ENCODE results near the gene CCDC88C. TPM values are rescaled to one million over a fixed set of nuclear protein-coding genes. Genes with fewer than 3 reads are reported as not detected.
"Not testable (repeated sequence)": the region's sequence is repeated elsewhere in the genome, so short reads cannot be mapped to it uniquely, and the experiment has no call there.

CCDC88C gene
- total RNA-seq, 1 donor from 2014 or later: 8.2 TPM

DNA sequence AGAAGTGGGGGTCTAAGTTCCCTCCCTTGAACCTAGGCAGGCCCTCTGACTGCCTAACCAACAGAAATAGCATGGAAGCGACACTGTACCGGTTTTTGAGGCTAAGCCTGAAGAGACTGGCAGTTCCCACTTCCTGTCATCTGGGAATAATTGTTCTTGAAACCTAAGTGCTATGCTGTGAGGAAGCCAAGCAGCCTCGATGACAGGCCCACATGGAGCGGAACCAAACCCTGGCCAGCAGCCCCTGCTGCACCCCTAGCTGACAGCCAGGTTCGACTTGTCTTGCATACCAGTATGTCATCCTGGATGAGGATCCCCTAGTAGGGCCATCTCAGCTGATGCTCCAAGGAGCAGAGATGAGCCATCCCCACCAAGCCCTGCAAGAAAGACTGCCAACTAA is 166.7 kb downstream of the CCDC88C start:
- no peak for DNase-seq (ENCODE audit: low read depth)

DNA sequence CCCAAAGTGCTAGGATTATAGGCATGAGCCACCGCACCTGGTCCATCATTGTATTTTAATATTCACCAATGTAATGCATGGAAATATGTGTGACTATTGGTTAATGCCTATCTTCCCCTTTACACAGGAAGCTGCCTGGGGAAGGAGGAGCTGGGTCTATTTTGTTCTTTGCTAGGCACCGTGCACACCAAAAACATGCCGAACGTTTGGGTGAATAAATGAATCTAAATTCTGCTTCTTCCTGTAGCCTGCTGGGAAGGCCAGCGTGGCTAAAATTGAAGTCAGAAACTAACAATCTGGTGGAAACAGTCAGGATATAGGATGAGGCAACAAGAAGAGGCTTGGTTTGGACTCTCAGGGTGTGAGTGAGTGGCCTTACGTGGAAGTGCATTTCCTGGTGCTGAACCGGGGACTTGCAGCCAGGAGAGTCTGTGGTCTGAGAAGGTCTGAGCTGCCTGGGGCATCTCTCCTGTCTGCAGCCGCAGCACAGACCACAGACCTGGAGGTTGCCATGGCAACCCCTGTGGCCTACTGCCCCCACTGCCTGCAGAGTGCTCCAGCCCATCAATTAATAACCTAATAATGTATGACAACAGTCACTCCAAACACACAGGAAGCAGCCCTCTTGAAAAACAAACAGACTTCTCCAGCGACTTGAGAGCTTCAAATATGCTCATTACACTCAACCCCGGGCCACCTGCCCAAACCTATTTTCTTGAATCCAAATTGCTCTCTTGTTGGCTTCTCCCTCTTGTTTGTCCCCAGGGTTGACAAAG is 167.6 kb downstream of the CCDC88C start:
- peak; percentile 98 for DNase-seq (ENCODE audit: low read depth)

DNA sequence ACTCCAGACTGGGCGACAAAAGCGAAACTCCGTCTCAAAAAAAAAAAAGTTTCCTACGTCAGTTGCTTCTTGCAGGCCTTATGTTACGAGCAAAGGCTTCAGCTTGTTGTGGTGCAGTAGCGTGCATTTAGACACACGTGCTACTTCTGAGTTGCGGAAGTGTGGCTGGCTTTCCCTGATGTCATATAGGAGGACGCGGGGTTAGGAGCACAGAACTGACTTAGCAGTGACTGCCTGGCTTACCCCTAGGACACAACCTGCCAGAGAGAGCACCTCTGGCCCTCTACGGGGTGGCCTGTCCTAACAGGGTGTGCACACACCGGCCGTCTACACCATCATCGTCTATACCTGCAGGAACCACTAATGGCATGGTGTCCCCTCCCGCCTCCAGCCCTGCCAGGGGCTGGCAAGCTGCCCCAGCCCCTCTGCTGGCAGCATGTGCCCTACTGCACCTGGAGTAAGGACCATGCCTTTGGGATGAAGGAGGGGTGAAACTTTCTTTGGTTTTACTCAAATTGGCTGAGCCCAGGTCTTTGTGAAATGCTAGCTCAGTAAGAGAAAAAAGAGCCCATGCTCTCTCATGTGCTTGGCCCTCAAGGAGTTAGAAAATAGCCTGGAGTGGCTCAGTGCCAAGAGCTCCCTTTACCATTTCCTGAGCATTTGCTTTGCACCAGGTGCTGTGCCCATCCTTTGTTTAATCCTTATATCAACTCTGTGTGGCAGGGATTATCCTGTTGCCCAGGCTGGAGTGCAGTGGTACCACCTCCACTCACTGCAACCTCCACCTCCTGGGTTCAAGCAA is 171.4 kb downstream of the CCDC88C start:
- DNase-seq (ENCODE audit: low read depth): no peak

DNA sequence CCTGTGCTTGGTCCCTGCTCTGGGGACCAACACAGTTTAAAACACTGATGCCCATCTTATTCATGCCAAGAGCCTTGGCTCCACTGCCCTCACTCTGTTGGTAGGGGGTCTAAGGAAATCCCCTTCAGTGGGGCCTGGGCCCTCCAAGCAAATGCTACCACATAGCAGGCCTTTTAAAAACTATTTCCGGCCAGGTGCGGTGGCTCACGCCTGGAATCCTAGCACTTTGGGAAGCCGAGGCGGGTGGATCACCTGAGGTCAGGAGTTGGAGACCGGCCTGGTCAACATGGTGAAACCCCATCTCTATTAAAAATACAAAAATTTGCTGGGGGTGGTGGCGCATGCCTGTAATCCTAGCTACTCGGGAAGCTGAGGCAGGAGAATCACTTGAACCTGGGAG is 172.0 kb downstream of the CCDC88C start:
- not testable (repeated sequence) for DNase-seq (ENCODE audit: low read depth)

DNA sequence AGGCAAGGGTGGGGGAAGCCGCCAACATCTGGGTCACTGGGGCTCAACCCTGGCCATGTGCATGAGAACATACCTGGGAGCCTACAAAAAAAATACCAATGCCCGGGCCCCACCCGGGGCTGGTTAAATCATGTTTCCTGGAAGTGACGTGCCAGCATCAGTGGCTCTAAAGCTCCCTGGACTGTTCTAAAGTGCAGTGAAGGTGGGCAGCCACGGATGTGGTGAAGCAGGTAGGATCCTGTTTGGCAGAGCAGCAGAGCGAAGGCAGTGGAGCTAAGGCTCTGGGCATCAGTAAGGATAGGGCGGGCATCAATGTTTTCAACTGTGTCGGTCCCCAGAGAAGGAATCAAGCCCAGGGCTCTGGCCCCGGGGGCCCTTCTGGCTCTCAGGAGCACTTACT is 172.6 kb downstream of the CCDC88C start:
- DNase-seq (ENCODE audit: low read depth): no peak

DNA sequence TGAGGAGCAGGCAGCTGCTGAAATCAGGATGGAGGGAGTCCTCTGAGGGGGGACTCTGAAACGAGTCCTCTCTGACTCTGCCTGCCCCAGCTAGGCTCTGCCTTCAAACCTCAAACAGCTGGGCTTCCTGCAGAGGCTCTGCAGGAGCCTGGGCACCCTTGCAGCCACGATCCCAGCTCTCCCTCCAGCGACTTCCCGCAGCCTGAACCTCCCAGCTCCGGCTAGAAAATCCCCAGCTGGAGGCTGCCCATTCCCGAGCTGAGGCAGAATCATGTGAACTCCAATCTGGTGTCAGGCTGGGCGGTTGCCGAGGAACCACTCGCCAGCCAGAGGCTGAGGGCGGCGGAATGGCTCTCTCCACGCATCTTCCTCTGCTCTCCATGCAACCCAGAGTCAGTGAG is 173.1 kb downstream of the CCDC88C start, which contains the start of gene GPR68:
TSS of gene GPR68 (minus strand) at position 204 of the 401 bp plus-strand sequence. CDS start 9,654 bp downstream, outside the sequence.
- peak; percentile 59 for DNase-seq (ENCODE audit: low read depth)

DNA sequence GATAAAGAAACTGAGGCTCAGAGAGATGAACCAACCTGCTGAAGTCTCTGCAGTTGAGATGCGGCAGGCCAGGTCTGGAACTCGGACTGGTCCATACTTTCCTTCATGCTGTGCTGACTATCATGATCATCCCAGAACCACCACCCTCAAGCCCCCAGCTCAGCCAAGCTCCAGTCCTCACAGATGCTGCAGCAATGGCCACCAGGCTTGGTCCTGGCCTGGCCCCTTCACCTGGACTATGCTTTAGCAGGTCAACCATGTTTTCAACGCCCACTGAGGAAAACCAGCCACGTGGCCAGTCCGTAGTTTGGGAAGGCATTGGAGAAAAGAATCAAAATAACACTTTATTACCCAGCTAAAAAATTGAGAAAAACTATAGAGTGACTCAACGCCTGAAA is 174.5 kb downstream of the CCDC88C start:
- DNase-seq (ENCODE audit: low read depth): no peak

DNA sequence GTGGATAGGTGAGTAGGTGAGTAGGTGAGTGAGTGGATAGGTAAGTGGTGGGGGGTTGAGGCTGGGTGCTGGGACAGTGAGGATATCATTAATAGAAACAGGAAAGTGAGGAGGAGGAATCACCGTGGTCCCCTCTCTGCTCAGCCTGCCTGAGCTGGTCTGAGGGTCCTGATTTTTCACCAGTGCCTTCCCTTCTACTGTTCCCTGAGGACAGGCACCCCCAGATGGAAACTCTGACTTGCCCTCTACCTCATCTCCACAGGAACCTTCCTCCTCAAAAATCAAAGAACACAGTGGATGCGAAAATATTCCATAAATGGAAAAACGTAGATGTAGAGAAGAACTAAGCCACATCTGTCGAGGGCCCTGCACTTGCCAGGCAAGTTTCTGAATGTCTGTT is 175.0 kb downstream of the CCDC88C start:
- DNase-seq (ENCODE audit: low read depth): no peak

DNA sequence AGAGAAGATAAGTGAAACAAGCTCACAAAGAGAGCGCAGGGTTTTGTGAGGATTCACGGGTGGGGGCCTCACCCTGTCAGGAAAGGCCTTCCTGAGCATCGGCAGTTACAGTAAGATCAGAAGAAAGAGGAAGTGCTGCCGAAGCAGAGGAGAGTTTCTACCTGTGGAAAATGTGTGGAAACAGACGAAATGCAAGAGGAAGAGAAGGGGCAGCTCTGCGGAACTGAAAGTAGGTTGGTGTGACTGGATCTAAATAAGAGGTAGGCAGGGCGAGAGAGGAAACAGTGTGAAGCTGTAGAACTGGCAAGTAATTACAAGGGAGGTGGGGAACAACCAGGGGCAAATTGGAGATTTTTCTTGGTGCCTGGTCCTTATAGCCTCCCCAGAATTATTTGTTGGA is 175.8 kb downstream of the CCDC88C start:
- DNase-seq (ENCODE audit: low read depth): no peak

DNA sequence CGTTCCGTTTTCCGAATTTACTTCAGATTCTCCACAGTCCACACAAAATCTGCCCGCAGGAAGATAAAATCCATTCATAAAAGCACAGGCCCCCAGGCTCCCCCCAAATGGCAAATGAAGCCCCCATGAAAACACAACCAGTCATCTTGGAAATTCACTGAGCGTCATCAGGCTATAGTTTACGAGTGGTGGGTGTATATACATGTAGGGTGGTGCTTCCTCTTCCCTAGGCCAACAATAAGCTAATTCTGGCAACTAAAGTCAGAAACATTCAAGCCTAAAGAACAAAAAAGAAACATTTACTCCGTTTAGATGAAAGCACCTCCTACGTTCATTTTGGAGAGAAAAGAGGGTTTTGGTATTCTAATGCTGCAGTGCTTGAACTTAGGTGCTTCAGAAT is 179.0 kb downstream of the CCDC88C start:
- no peak for DNase-seq (ENCODE audit: low read depth)

DNA sequence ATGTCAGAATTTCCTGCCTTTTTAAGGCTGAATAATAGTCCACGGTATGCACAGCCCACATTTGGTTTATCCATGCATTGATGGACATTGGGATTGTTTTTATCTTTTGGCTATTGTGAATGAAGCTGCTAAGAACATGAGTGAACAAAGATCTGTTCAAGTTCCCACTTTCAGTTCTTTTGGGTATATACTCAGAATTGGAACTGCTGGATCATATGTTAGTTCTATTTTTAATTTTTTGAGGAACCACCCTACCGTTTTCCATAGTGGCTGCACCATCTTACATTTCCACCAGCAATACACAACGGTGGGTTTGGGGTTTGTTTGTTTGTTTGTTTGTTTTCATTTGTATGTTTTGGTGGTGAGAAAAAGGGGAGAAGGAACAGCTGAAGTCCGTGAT is 179.5 kb downstream of the CCDC88C start:
- no peak for DNase-seq (ENCODE audit: low read depth)

DNA sequence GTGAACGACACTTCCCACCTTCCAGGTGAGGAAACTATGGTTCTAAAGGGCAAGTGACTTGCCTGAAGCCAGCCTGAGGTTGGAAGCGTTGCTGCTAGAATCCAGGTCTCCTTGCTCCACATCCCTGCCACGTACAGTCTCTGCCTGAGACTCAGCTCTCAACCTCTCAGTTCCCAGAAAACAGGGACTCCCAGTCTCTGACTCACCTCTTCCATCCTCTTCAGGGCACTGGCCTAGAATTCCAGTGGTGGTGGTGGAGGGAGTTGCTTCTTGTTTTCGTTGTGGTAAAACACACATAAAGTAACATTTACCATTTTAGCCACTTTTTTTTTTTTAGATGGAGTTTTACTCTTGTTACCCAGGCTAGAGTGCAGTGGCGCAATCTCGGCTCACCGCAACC is 180.4 kb downstream of the CCDC88C start:
- DNase-seq (ENCODE audit: low read depth): peak; percentile 69

DNA sequence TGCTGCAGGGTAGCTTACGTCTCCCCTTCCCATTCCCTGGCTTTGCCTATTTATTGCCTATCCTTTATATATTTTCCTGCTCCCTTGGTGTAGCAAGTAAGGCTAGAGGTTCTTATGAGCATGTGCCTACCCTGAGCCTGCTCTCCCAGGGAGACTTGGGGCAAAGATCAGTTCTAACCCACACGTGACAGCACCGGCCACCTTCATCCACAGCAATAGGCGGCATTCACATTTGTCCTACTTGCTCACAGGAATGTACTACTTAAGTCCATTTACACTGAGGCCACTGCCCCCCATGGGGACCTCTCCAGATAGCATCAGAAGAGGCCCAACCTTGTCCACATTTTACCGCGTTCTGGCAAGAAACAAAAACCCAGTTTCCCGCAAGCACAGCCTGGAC is 181.8 kb downstream of the CCDC88C start:
- no peak for DNase-seq (ENCODE audit: low read depth)

DNA sequence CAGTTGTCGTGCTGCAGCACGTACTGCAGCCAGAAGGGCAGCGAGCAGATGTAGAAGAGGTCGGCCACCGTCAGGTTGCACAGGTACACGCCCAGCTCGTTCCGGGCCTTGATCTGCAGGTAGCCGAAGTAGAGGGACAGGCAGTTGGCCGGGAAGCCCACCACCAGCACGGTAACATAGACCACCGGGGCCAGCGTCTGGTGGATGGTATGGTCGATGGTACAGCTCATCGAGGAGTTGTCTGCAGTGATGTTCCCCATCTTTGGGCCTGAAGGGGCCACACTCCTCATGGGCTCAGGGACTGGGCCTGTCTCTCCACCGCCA is 182.9 kb downstream of the CCDC88C start:
- no peak for DNase-seq (ENCODE audit: low read depth)

DNA sequence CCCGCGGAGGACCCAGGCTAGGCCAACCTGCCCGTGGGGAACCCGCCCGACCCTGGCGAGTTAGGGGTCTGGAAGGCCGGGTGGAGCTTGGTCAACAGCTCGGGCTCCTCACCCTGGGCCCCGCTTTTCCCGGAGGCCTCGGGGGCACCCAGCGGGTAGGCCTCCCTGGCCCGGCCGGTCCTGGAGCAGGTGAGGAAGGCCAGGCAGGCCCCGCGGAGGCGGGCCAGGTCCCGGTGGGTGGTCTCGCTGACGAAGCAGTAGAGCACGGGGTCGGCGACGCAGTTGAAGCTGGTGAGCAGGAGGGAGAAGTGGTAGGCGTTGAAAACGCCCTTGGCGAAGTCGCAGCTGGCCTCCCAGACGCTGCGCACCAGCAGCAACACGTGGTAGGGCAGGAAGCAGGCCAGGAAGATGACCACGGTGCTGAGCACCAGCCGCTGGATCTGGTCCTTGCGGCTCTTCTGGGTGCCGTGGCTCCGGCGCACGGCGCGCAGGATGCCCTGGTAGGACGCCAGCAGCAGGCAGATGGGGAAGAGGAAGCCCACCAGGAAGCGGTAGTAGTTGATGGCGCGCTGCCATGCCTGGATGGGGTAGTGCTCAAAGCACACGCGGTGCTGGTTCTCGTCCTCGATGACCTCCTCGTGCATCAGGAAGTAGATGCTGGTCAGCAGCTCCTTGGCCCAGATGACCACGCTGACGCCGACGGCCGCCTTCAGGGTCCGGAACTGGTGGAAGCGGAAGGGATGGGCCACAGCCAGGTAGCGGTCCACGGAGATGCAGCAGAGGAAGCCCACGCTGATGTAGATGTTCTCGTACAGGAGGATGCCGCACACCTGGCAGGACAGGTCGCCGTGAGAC is 183.5 kb downstream of the CCDC88C start:
- DNase-seq (ENCODE audit: low read depth): no peak

DNA sequence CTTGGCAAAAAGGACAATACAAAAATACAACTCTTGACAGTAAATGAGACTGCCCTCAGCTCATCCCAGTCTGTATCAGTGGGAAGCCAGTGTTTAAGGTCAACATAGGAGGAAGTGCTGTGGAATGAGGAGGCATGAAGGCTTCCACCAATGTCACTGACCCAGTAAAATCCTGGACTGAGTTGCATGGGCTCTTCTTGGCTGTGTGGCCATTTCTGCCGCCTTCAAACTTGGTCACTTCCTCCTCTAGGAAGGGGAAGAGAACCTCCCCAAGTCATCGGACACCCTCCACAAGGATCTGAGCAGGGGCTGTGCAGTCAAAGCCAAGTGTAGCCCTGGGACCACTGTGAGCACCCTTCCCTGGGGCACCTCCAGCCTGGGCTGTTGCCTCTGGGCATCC is 185.0 kb downstream of the CCDC88C start:
- DNase-seq (ENCODE audit: low read depth): no peak

DNA sequence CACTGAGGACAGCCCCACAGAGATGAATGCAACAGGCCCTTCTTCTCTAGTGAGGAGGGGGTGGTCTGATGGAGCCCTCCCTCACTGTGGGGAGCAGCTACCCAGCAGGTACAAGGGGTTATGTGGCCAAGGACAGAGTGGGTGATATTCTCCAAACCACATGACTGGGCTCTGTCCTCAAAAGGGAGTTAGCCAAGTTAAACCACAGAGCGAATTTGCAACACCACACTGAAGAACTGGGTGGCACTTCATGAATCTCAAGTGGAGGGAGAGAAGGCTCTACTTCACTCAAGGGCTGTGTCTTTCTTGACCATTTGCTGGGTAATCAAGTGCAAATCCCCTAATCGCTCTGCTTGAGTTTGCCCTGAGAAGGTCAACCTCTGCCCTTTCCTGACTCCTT is 185.6 kb downstream of the CCDC88C start:
- DNase-seq (ENCODE audit: low read depth): no peak

DNA sequence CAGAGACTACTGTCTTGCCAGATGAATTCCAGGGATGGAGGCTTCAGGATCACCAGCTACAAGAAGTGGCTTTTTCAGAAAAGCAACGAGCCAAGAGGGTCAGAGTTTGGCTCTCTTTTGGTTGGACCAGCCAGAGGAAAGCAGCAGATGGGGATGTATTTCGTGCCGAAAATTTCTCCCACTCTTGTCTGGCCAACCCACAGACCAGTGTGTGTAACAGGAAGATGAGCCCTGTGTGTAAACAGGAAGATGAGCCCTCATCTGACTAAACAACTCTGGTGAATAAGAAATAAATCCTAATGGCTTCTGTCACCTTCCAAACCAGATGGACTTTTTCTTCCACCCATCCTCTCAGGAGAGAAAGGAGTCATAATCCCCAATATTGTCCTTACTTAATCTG is 186.2 kb downstream of the CCDC88C start:
- DNase-seq (ENCODE audit: low read depth): no peak

DNA sequence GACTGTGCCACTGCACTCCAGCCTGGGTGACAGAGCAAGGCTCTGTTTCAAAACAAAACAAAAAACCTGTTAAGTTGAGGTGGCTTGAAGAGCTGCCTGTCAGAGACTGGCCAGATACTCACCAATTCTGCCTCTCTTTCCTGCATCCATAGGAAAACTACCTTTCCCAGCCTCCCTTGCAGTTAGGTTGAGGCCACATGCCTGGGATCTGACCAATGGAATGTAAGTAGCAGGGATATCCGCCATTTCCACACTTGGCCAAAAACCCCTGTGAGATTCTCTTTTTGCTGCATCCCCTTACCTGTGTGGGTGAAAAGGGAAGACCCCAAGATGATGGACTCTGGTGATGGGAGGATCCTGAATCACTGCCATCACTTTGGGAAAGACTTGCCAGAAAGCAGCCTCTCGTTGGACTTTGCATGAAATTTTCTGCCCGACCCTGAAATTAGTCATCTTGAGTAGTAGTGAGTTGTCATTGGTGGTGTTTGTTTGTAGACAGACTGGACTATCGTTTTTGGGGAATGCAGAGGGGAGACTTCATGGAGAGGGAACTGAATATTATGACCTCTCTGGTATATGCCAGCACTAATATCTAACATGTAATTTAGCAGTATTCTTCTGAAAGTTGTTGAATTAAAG is 187.1 kb downstream of the CCDC88C start:
- DNase-seq (ENCODE audit: low read depth): no peak

DNA sequence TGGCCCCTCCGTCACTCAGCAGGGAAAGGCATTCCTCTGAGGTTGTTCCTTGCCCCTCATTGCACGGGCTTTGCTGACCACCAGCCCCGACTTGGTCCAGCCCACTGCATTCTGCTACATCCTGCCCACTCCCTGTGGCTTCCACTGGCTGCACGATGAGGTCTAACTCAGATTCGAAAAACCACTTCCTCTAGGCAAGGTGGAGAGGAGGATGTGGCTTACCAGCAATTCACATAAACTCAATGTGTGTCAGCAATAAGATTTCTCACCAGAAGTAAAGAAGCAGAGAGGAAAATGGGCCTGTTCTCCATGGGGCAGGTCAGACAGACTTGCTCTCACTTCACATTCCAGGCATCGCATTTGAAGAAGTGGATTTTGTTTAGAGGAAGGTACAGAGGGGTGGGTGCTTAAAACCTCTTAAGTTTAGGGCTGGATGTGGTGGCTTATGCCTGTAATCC is 187.8 kb downstream of the CCDC88C start:
- DNase-seq (ENCODE audit: low read depth): peak; percentile 73

DNA sequence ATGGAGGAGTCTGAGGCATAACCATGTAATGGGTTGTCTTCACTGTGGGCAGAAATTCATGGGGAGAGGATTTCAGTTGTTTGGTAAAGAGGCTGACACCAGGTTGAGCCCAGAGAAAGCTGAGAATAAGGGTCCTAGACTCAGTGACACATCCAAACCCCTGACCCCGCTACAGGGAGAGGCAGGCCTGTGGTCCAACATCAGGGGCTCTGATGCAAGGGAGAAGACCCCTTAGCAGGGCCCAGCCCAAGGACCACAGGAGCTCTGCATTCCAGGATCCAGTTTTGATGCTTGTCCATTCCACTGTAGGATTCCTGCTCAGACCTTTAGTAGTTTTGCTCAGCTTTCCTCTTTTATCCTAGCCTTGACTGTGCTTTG is 188.6 kb downstream of the CCDC88C start:
- DNase-seq (ENCODE audit: low read depth): no peak
